MM.1S (cell line): ENCODE data around the gene CYB5RL.

ENCODE experiments used
- DNase-seq: peaks from one replicate; pipeline ENCODE4 v3.0.0-alpha.2; 2015
- H2AFZ ChIP-seq: fragments of 300-600 bp; sonication (generic); 2 replicates; pipeline ENCODE4 v1.6.0; 2016; ENCODE audit warnings: antibody characterized with exemption, low read length
- H3F3A ChIP-seq: fragments of 300-600 bp; sonication (generic); 2 replicates; pipeline ENCODE4 v1.6.1; 2016; ENCODE audit warnings: mild to moderate bottlenecking, antibody characterized with exemption, low read length, moderate library complexity, mixed read lengths; ENCODE audit not compliant: insufficient read depth
- H3K27ac ChIP-seq: fragments of 300-600 bp; sonication (generic); 2 replicates; pipeline ENCODE4 v1.5.1; 2016; ENCODE audit warnings: mild to moderate bottlenecking, low read length
- H3K27me3 ChIP-seq: fragments of 300-600 bp; sonication (generic); replicated peaks from 2 replicates; pipeline ENCODE4 v1.6.0; 2016; ENCODE audit warnings: low read length; ENCODE audit not compliant: insufficient read depth
- H3K36me3 ChIP-seq: fragments of 300-600 bp; sonication (generic); replicated peaks from 2 replicates; pipeline ENCODE4 v1.6.1; 2016; ENCODE audit warnings: mild to moderate bottlenecking, low read length, mixed read lengths; ENCODE audit not compliant: insufficient read depth
- H3K4me1 ChIP-seq: fragments of 300-600 bp; sonication (generic); 2 replicates; pipeline ENCODE4 v1.6.1; 2016; ENCODE audit warnings: low read length, mixed read lengths
- H3K4me2 ChIP-seq: fragments of 300-600 bp; sonication (generic); 2 replicates; pipeline ENCODE4 v1.6.0; 2016; ENCODE audit warnings: low read depth, low read length
- H3K4me3 ChIP-seq: fragments of 300-600 bp; sonication (generic); 2 replicates; pipeline ENCODE4 v1.5.1; 2016; ENCODE audit warnings: low read length, mixed read lengths
- H3K79me2 ChIP-seq: fragments of 300-600 bp; sonication (generic); 2 replicates; pipeline ENCODE4 v1.6.1; 2016; ENCODE audit warnings: mixed run types, low read length, mixed read lengths
- H3K9ac ChIP-seq: fragments of 300-600 bp; sonication (generic); 2 replicates; pipeline ENCODE4 v1.6.1; 2016; ENCODE audit warnings: low read length, mixed read lengths
- H3K9me2 ChIP-seq: fragments of 300-600 bp; sonication (generic); replicated peaks from 2 replicates; pipeline ENCODE4 v1.6.1; 2016; ENCODE audit warnings: mild to moderate bottlenecking, low read length, mixed read lengths; ENCODE audit not compliant: insufficient read depth
- H3K9me3 ChIP-seq: fragments of 300-600 bp; sonication (generic); replicated peaks from 2 replicates; pipeline ENCODE4 v1.6.1; 2016; ENCODE audit warnings: mild to moderate bottlenecking, low read length, mixed read lengths; ENCODE audit not compliant: insufficient read depth
- H4K20me1 ChIP-seq: fragments of 300-600 bp; sonication (generic); 2 replicates; pipeline ENCODE4 v1.6.1; 2016; ENCODE audit warnings: mild to moderate bottlenecking, low read length, moderate library complexity, mixed read lengths; ENCODE audit not compliant: insufficient read depth
- CTCF ChIP-seq: fragments of 300-600 bp; sonication (generic); IDR thresholded peaks from 2 replicates; pipeline ENCODE4 v1.5.1; 2016; ENCODE audit warnings: antibody characterized with exemption, low read length, mixed read lengths
- EZH2 ChIP-seq: fragments of 300-600 bp; sonication (generic); optimal IDR thresholded peaks from 2 replicates; pipeline ENCODE3; 2017; ENCODE audit warnings: low read depth, mild to moderate bottlenecking, antibody characterized with exemption, low read length, mixed read lengths
- EZH2phosphoT487 ChIP-seq: fragments of 300-600 bp; sonication (generic); IDR thresholded peaks from 2 replicates; pipeline ENCODE4 v1.6.1; 2018; ENCODE audit warnings: antibody characterized with exemption, low read length

Gene CYB5RL

DNA sequence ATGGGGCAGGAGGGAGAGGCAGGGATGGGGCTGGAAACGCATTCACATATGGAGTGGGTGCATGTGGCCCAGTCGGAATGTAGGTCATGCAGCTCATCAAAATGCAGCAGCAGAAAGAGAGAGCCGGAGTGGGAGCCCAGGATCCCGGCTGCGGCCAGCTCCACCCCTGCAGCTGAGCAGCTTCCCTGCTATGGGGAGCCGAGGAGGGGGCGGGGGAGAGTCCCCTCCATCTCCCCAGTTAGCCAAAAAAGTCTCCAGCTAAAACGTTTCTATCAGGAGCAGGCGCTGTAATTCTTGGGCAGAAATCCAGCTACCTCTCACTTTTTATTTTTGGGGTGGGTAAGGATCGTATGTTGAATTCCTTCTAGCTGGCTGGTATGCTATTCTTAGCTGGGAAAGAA lies 39.8 kb upstream of the CYB5RL start:
- Histone ChIP-seq H3K9ac (no peak overlapping the region), H3K9me3 (no peaks in the 10 kb centered on the region), H3K4me1 (no peaks in the 10 kb centered on the region), H3K4me2 (no peak overlapping the region), H3K9me2 (no peaks in the 10 kb centered on the region), H3F3A (no peaks in the 10 kb centered on the region), H4K20me1 (no peaks in the 10 kb centered on the region), H3K27me3 (no peaks in the 10 kb centered on the region), H3K27ac (no peak overlapping the region), H3K36me3 (no peaks in the 10 kb centered on the region), H3K79me2 (no peaks in the 10 kb centered on the region), H3K4me3 (no peak overlapping the region), H2AFZ (no peak overlapping the region)
- TF ChIP-seq CTCF (no peak), EZH2phosphoT487 (no peak), EZH2 (no peak)
- DNase-seq: no peak

DNA sequence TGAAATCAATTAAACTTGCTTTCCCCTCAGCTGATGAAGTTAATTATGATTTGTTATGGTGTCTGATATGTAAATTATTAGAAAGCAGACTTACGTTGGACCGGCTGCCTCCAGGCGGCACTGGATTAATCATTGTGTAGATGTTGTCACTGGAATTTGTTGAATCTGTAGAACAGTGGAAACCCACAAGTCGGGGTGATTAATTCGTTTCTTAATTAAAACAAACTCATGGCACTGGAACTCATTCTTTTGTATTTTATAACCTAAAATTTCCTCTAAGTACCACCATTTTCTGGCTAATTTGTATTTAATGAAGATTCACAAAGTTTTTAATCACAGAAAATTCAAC lies 39.2 kb upstream of the CYB5RL start:
- no peak overlapping the region for H3K27ac ChIP-seq
- no peak for TF ChIP-seq CTCF
- no peak for TF ChIP-seq EZH2
- no peak for TF ChIP-seq EZH2phosphoT487

GRCh38 chr1:54238353-54239034 lies 38.7 kb upstream of the CYB5RL start:
- no peaks in the 10 kb centered on the region for H3K36me3 ChIP-seq

More for the DNA sequence above, 39.2 kb upstream of the CYB5RL start:
- Histone ChIP-seq H3K36me3 (no peaks in the 10 kb centered on the region), H3K4me1 (no peaks in the 10 kb centered on the region), H3K79me2 (no peaks in the 10 kb centered on the region), H2AFZ (no peak overlapping the region), H3K27me3 (no peaks in the 10 kb centered on the region), H3K4me3 (no peak overlapping the region), H4K20me1 (no peaks in the 10 kb centered on the region), H3K9ac (no peak overlapping the region), H3K9me2 (no peaks in the 10 kb centered on the region), H3F3A (no peaks in the 10 kb centered on the region), H3K9me3 (no peaks in the 10 kb centered on the region), H3K4me2 (no peak overlapping the region)
- no peak for DNase-seq

More at GRCh38 chr1:54238353-54239034, 38.7 kb upstream of the CYB5RL start:
- Histone ChIP-seq H3K4me3 (no peak overlapping the region), H3K27ac (no peak overlapping the region), H3K9me2 (no peaks in the 10 kb centered on the region), H3K9ac (no peak overlapping the region), H3K9me3 (no peaks in the 10 kb centered on the region), H4K20me1 (no peaks in the 10 kb centered on the region), H3F3A (no peaks in the 10 kb centered on the region), H3K4me1 (no peaks in the 10 kb centered on the region), H3K4me2 (no peak overlapping the region), H3K79me2 (no peaks in the 10 kb centered on the region), H2AFZ (no peak overlapping the region), H3K27me3 (no peaks in the 10 kb centered on the region)
- TF ChIP-seq EZH2 (no peak), EZH2phosphoT487 (no peak), CTCF (no peak)
- no peak for DNase-seq
